ENCODE results near the gene NCKAP1. TPM values are rescaled to one million over a fixed set of nuclear protein-coding genes. Genes with fewer than 3 reads are reported as not detected.

The NCKAP1 gene
- total RNA-seq, 5 donors from 2014 or later (not counting 1 experiment from before 2014, with no cell fraction given): 2.6 to 7.6 (median 4.9) TPM

DNA sequence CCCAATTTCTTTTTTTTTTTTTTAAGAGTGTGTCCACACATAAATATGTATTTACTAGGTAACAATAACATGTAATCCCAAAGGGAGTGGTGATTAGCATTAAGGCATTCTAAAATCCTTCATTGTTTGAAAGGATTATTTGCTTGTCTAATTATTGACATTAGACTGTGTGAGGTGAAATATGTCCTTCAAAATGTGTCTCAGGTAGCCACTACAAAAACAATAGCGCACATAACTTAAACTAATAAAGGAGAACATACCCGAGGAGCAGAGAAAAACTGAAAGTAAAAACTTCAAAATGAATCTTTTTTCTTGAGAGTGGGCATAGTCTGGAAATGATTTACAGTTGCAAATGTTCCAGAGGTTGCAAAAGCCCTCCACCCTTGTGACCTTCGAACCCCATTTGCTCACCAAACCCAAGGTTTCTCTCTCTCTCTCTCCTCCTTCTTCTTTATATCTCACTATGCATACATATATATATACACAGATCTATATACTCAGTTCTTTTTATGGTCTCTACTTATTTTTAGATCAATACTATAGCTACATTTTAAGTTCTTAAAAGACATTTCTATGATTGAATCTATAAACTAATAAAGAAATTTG, 147.4 kb downstream of the NCKAP1 start:
- no peak overlapping the region for H3K4me3 Mint-ChIP-seq
- no peak for DNase-seq
- H3K9me3 Mint-ChIP-seq: no peaks in the 10 kb centered on the region
- no CpG with 5 or more reads among the region's 3 CpGs for WGBS (ENCODE audit: insufficient coverage)
- Histone ChIP-seq H3K9me3 (no peaks in the 10 kb centered on the region), H3K36me3 (ENCODE audit: control insufficient read depth in 2 of 2, extremely low read depth in 1 of 2, insufficient read depth in 1 of 2, low read length in 1 of 2) (no peaks in the 10 kb centered on the region), H3K4me3 (ENCODE audit: control insufficient read depth in 1 of 2, extremely low read depth in 1 of 2, low read length in 1 of 2) (no peak overlapping the region), H3K27ac (ENCODE audit: low read length) (no peak overlapping the region), H3K4me1 (ENCODE audit: control insufficient read depth in 1 of 2, extremely low read depth in 1 of 2, insufficient read depth in 2 of 2, low read length in 2 of 2) (no peaks in the 10 kb centered on the region), H3K27me3 (replicated peaks in 1 of 2; ENCODE audit: control insufficient read depth in 2 of 2, extremely low read depth in 1 of 2, insufficient read depth in 2 of 2, low read length in 1 of 2) (peaks cover 0 to 6% of the 10 kb centered on the region in 2 experiments)
- no peak overlapping the region for H3K27ac Mint-ChIP-seq
- ATAC-seq (replicated peaks in 1 of 4): no peak
- ChIA-PET POLR2A (no interaction called here), CTCF (no interaction called here)
- H3K36me3 Mint-ChIP-seq: no peaks in the 10 kb centered on the region
- no peaks in the 10 kb centered on the region for H3K4me1 Mint-ChIP-seq
- peaks cover 0 to 4% of the 10 kb centered on the region in 2 donors for H3K27me3 Mint-ChIP-seq

DNA sequence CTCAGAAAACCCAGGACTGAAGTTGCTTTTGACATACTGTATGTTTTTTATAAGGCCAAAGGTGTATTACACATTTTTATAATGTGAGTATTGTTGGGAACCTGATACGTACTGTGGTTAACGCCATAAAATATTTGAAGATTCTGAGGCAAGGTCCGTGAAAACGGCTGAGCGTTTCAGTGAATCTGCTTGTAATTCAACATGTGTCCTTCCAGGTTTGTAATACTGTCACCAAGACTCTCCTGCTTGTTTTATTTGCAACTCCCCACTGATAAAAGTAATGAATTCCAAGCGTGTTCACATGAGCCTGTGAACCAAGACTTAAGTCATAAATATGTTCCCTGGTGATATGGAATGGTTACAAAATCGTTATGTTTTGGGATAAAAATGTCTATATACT, 148.0 kb downstream of the NCKAP1 start:
- H3K9me3 Mint-ChIP-seq: no peaks in the 10 kb centered on the region
- H3K27ac Mint-ChIP-seq: no peak overlapping the region
- 93% methylated on average over 5 of the region's 7 CpGs for WGBS (ENCODE audit: insufficient coverage)
- Histone ChIP-seq H3K36me3 (ENCODE audit: control insufficient read depth in 2 of 2, extremely low read depth in 1 of 2, insufficient read depth in 1 of 2, low read length in 1 of 2) (no peaks in the 10 kb centered on the region), H3K9me3 (no peaks in the 10 kb centered on the region), H3K4me1 (ENCODE audit: control insufficient read depth in 1 of 2, extremely low read depth in 1 of 2, insufficient read depth in 2 of 2, low read length in 2 of 2) (no peaks in the 10 kb centered on the region), H3K27ac (ENCODE audit: low read length) (no peak overlapping the region), H3K4me3 (ENCODE audit: control insufficient read depth in 1 of 2, extremely low read depth in 1 of 2, low read length in 1 of 2) (no peak overlapping the region), H3K27me3 (replicated peaks in 1 of 2; ENCODE audit: control insufficient read depth in 2 of 2, extremely low read depth in 1 of 2, insufficient read depth in 2 of 2, low read length in 1 of 2) (peaks cover 0 to 6% of the 10 kb centered on the region in 2 experiments)
- H3K36me3 Mint-ChIP-seq: no peaks in the 10 kb centered on the region
- ChIA-PET CTCF (no interaction called here), POLR2A (no interaction called here)
- H3K27me3 Mint-ChIP-seq: peaks cover 0 to 2% of the 10 kb centered on the region in 2 donors
- ATAC-seq (replicated peaks in 1 of 4) (no peak), DNase-seq (no peak)
- H3K4me3 Mint-ChIP-seq: no peak overlapping the region
- H3K4me1 Mint-ChIP-seq: no peaks in the 10 kb centered on the region

DNA sequence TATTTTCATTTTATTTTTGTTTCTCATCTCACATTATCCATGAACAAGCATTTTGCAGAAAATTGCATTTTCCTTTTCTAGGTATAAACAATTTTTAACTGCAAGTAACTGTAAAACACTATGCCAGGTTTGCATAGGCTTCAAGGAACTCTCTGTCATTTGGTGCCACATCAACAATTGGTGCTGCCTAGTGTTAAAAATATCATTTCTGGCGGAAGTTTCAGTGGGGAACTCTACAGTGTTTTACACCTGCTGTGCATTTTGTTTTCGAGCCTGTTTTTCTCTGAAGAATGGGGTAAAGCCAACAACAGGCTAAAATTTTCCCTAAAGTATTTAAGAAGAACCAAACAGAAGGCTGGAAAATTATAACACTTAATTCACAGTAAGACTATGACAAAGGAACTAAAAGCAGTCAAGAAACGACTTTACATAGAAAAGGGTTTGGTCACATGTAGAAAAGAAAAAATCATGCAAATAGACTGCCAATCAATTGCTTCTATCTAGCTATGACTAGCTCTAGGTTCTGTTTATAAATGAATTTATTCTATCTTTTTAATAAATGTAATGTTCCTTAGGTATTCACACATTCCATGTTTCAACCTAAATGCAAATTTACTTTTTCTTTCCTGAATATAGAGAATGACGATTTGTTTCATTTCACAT, 150.4 kb downstream of the NCKAP1 start:
- Mint-ChIP-seq H3K27me3 (no peaks in the 10 kb centered on the region), H3K4me3 (no peak overlapping the region), H3K4me1 (no peaks in the 10 kb centered on the region), H3K9me3 (no peaks in the 10 kb centered on the region), H3K27ac (no peak overlapping the region), H3K36me3 (no peaks in the 10 kb centered on the region)
- Histone ChIP-seq H3K4me1 (ENCODE audit: control insufficient read depth in 1 of 2, extremely low read depth in 1 of 2, insufficient read depth in 2 of 2, low read length in 2 of 2) (no peaks in the 10 kb centered on the region), H3K9me3 (no peaks in the 10 kb centered on the region), H3K4me3 (ENCODE audit: control insufficient read depth in 1 of 2, extremely low read depth in 1 of 2, low read length in 1 of 2) (no peak overlapping the region), H3K27me3 (replicated peaks in 1 of 2; ENCODE audit: control insufficient read depth in 2 of 2, extremely low read depth in 1 of 2, insufficient read depth in 2 of 2, low read length in 1 of 2) (no peaks in the 10 kb centered on the region), H3K27ac (ENCODE audit: low read length) (no peak overlapping the region), H3K36me3 (ENCODE audit: control insufficient read depth in 2 of 2, extremely low read depth in 1 of 2, insufficient read depth in 1 of 2, low read length in 1 of 2) (no peaks in the 10 kb centered on the region)
- ChIA-PET POLR2A (no interaction called here), CTCF (no interaction called here)
- no peak for DNase-seq
- ATAC-seq (replicated peaks in 1 of 4): no peak
- no CpG with 5 or more reads among the region's 4 CpGs for WGBS (ENCODE audit: insufficient coverage)

DNA sequence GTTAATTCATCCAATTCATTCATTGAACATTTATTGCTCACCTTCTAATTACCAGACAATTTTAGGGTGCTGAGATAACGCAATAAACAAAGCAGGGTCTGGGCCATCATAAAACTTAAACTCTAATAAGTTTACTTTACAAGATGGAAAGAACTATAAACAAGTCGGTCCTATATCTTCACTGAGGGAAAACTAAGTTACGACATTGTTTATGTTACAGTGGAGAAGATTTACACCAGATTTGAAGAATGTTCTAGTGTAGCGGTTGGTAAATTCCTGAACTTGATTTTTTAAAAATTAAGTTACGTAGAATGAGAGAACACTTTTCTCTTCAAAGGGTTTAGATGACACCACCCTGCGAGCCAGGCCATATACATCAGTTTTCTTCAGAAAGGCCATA, 151.2 kb downstream of the NCKAP1 start:
- Mint-ChIP-seq H3K9me3 (no peaks in the 10 kb centered on the region), H3K4me1 (no peaks in the 10 kb centered on the region), H3K4me3 (no peak overlapping the region), H3K27ac (no peak overlapping the region), H3K36me3 (no peaks in the 10 kb centered on the region), H3K27me3 (no peaks in the 10 kb centered on the region)
- H3K4me1 ChIP-seq (ENCODE audit: control insufficient read depth in 1 of 2, extremely low read depth in 1 of 2, insufficient read depth in 2 of 2, low read length in 2 of 2): no peaks in the 10 kb centered on the region
- H3K27ac ChIP-seq (ENCODE audit: low read length): no peak overlapping the region
- no peak for DNase-seq
- ChIA-PET CTCF (no interaction called here), POLR2A (no interaction called here)
- H3K9me3 ChIP-seq: no peaks in the 10 kb centered on the region
- no peaks in the 10 kb centered on the region for H3K36me3 ChIP-seq (ENCODE audit: control insufficient read depth in 2 of 2, extremely low read depth in 1 of 2, insufficient read depth in 1 of 2, low read length in 1 of 2)
- H3K4me3 ChIP-seq (ENCODE audit: control insufficient read depth in 1 of 2, extremely low read depth in 1 of 2, low read length in 1 of 2): no peak overlapping the region
- no peak for ATAC-seq (replicated peaks in 1 of 4)
- WGBS (ENCODE audit: insufficient coverage): no CpG with 5 or more reads among the region's 6 CpGs
- no peaks in the 10 kb centered on the region for H3K27me3 ChIP-seq (replicated peaks in 1 of 2; ENCODE audit: control insufficient read depth in 2 of 2, extremely low read depth in 1 of 2, insufficient read depth in 2 of 2, low read length in 1 of 2)

DNA sequence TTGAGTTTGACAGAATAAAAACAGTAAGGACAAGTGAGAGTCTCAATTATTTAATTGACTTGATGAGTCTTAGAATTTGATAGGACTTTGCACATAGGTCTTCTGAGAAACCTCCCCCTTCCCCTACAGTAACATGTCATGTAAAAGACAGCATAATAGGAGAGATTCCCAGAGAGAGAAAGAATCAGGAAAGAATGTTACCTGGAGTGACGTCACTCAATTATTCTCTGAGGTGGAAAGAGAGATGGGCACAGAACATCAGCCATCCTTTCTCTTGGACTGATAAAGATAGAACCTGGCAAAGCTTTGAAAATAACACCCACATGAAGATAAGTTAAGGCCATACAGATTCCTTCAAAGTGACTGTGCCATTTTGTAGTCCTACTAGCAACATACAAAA, 152.5 kb downstream of the NCKAP1 start:
- no peaks in the 10 kb centered on the region for H3K9me3 ChIP-seq
- H3K27ac Mint-ChIP-seq: no peak overlapping the region
- no peaks in the 10 kb centered on the region for H3K4me1 ChIP-seq (ENCODE audit: control insufficient read depth in 1 of 2, extremely low read depth in 1 of 2, insufficient read depth in 2 of 2, low read length in 2 of 2)
- H3K36me3 Mint-ChIP-seq: no peaks in the 10 kb centered on the region
- no CpG with 5 or more reads among the region's 1 CpG for WGBS (ENCODE audit: insufficient coverage)
- H3K36me3 ChIP-seq (ENCODE audit: control insufficient read depth in 2 of 2, extremely low read depth in 1 of 2, insufficient read depth in 1 of 2, low read length in 1 of 2): no peaks in the 10 kb centered on the region
- H3K4me3 Mint-ChIP-seq: no peak overlapping the region
- CTCF ChIA-PET: no interaction called here
- H3K27ac ChIP-seq (ENCODE audit: low read length): no peak overlapping the region
- H3K9me3 Mint-ChIP-seq: peaks cover 0 to 4% (median 0%) of the 10 kb centered on the region in 3 donors
- POLR2A ChIA-PET: no interaction called here
- ATAC-seq (replicated peaks in 1 of 4) (no peak), DNase-seq (no peak)
- H3K4me3 ChIP-seq (ENCODE audit: control insufficient read depth in 1 of 2, extremely low read depth in 1 of 2, low read length in 1 of 2): no peak overlapping the region
- H3K4me1 Mint-ChIP-seq: no peaks in the 10 kb centered on the region
- H3K27me3 Mint-ChIP-seq: no peaks in the 10 kb centered on the region
- no peaks in the 10 kb centered on the region for H3K27me3 ChIP-seq (replicated peaks in 1 of 2; ENCODE audit: control insufficient read depth in 2 of 2, extremely low read depth in 1 of 2, insufficient read depth in 2 of 2, low read length in 1 of 2)

DNA sequence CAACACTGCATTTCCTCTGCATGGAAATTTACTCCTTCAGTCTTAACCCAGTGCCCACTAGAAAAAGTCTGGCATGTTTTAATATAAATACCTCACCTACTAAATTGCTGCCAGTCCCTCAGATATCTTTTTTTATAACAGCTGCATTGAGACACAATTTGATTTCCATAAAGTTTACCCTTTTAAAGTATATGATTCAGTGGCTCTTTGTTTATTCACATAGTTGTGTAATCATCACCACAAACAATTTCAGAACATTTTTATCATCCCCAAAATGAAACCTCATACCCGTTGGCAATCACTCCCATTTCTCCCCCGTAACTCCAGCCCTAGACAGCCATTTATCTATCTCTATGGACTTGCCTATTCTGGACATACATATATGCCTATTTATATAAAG, 154.8 kb downstream of the NCKAP1 start:
- Mint-ChIP-seq H3K36me3 (no peaks in the 10 kb centered on the region), H3K4me1 (no peaks in the 10 kb centered on the region), H3K27me3 (no peaks in the 10 kb centered on the region), H3K9me3 (peaks cover 0 to 16% (median 2%) of the 10 kb centered on the region in 3 donors), H3K4me3 (no peak overlapping the region), H3K27ac (no peak overlapping the region)
- Histone ChIP-seq H3K4me3 (ENCODE audit: control insufficient read depth in 1 of 2, extremely low read depth in 1 of 2, low read length in 1 of 2) (no peak overlapping the region), H3K27ac (ENCODE audit: low read length) (no peak overlapping the region), H3K27me3 (replicated peaks in 1 of 2; ENCODE audit: control insufficient read depth in 2 of 2, extremely low read depth in 1 of 2, insufficient read depth in 2 of 2, low read length in 1 of 2) (no peaks in the 10 kb centered on the region), H3K36me3 (ENCODE audit: control insufficient read depth in 2 of 2, extremely low read depth in 1 of 2, insufficient read depth in 1 of 2, low read length in 1 of 2) (no peaks in the 10 kb centered on the region), H3K4me1 (ENCODE audit: control insufficient read depth in 1 of 2, extremely low read depth in 1 of 2, insufficient read depth in 2 of 2, low read length in 2 of 2) (no peaks in the 10 kb centered on the region), H3K9me3 (no peaks in the 10 kb centered on the region)
- ChIA-PET POLR2A (no interaction called here), CTCF (no interaction called here)
- no CpG with 5 or more reads among the region's 2 CpGs for WGBS (ENCODE audit: insufficient coverage)
- no peak for DNase-seq
- ATAC-seq (replicated peaks in 1 of 4): no peak
